GM21367 (cell line): Measurements from ENCODE around the gene OR5AU1.
"Not testable (repeated sequence)": the region's sequence is repeated elsewhere in the genome, so short reads cannot be mapped to it uniquely, and the experiment has no call there.

Experiments used
- ATAC-seq: cut with Tn5 transposase; IDR thresholded peaks from one replicate; pipeline ENCODE4 v1.9.1; 2021; ENCODE audit not compliant: unreplicated experiment

OR5AU1 gene

GRCh38 chr14:21182166-21182565, 26.3 kb upstream of the OR5AU1 start:
- ATAC-seq, result no peak

GRCh38 chr14:21171128-21171527, 15.3 kb upstream of the OR5AU1 start:
- ATAC-seq, result no peak

GRCh38 chr14:21169573-21169972, 13.7 kb upstream of the OR5AU1 start:
- no peak for ATAC-seq

DNA sequence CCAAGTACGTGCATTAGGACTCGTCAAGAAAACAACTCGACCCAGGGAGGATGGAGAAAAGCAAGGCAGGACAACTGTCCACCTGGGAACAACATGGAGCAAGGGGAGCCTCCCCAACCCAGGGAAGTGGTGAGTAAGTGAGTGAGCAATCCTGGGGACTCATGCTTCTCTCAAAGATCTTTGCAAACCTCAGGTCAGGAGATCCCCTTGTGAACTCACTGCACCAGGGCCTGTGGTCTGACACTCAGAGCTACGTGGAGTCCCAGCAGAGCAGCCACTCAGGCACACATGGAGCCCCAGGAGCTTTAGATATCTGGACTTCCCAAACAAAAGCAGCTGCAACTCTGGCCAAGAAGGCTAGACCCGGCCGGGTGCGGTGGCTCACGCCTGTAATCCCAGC, 12.2 kb upstream of the OR5AU1 start:
- no peak for ATAC-seq

- not testable (repeated sequence) for ATAC-seq
These were observed 9.8 kb upstream of the OR5AU1 start for GRCh38 chr14:21165670-21166069.

GRCh38 chr14:21165002-21165605, 9.2 kb upstream of the OR5AU1 start:
- not testable (repeated sequence) for ATAC-seq

- ATAC-seq, result no peak
These were observed 8.0 kb upstream of the OR5AU1 start for GRCh38 chr14:21163871-21164291.

- ATAC-seq, result no peak
These were observed 6.2 kb upstream of the OR5AU1 start for GRCh38 chr14:21162081-21162480.

DNA sequence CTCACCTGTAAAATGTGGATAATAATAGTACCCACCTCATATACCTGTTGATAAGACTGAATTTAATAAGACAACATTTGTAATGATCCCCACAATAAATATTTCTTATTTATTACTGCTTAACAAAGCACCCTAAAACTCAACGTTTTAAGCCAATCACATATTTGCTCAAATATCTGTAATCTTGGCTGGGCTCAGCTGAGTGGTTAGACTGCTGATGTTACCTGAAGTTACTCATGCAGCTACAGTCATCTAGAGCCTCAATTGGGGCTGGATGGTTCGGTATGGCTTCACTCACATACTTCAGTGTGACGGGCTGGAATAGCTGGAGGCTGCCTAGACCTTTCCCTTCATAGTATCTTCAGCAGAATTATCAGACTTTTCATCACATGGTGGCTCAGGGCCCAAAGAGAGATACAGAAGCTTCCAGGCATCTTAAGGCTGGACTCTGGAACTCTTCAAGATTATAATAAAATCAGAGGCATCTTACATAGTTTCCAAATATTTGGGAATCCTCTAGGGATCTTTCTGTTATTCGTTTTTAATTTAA, 4.3 kb upstream of the OR5AU1 start:
- no peak for ATAC-seq

DNA sequence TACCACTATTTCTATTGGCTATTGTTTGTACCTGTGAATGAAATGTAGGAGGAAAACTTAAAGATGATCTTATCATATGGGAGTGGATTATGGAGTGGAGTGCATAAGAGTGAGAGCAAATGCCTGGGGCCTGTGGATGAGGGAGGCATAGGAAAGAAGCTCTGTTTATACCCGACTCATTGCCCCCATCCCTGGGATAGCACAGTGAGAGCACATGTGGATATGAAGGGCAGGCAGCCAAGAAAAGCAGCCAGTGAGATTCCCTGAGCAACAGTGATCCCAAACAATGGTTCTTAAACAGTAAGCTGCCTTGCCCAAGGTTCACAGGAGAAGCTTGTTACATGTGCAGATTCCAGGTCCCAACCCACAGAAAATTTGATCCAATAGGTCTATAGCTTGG, 2.3 kb upstream of the OR5AU1 start:
- not testable (repeated sequence) for ATAC-seq

- ATAC-seq, result no peak
These were observed 6.1 kb downstream of the OR5AU1 start for GRCh38 chr14:21149641-21150367.

- no peak for ATAC-seq
These were observed 10.4 kb downstream of the OR5AU1 start for GRCh38 chr14:21145437-21145836.

DNA sequence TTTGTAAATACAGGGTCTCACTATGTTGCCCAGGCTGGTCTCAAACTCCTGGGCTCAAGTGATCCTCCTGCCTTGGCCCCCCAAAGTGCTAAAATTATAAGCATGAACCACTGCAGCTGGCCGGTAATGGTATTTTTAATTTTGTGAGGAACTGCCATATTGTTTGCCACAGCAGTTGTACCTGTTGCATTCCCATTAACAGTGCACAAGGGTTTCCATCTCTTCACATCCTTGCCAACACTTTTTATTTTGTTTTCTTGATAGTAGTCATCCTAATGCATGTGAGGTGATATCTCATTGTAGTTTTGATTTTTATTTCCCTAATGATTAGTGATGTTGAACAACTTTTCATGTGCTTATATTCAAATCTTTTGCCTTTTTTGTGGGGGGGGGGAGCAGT, 13.5 kb downstream of the OR5AU1 start:
- ATAC-seq, result no peak

GRCh38 chr14:21136024-21136423, 19.8 kb downstream of the OR5AU1 start:
- ATAC-seq, result no peak

DNA sequence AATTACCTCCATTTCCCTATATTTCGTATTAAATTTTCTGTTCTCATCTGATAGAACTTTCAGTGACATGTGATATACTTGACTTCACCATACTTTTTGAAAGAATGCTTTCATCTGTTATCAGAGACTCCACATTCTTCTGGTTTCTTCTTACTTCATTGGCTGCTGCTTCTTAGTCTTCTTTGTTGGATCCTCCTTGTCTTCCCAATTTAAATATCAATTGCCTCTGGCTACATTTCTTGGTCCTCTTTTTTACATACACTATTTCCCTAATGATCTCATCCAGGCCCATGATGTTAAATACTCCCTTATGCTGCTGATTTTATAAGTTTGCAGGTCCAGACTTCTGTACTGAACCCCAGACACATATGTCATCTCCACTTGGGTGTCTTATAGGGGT, 22.0 kb downstream of the OR5AU1 start:
- ATAC-seq, result no peak

- ATAC-seq, result no peak
These were observed 32.4 kb downstream of the OR5AU1 start for GRCh38 chr14:21123429-21123828.

- no peak for ATAC-seq
These were observed 34.7 kb downstream of the OR5AU1 start for GRCh38 chr14:21121122-21121521.

DNA sequence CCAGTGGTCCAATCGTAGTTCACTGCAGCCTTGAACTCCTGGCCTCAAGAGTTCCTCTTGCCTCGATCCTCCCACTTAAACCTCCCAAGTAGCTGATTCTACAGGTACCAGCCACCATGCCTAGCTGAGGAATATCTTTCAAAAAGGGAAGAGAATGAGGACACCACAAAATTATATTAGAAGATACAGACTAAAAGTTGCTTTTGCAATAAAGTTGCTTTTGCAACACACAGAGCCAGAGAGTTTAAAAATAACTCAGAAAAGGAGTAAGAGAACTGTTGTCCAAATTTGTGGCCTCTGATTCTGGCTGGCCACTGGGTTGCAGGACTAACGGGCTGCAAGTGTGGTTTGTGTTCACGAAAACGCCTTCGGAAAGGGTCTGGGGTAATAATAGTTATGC, 35.2 kb downstream of the OR5AU1 start:
- no peak for ATAC-seq

DNA sequence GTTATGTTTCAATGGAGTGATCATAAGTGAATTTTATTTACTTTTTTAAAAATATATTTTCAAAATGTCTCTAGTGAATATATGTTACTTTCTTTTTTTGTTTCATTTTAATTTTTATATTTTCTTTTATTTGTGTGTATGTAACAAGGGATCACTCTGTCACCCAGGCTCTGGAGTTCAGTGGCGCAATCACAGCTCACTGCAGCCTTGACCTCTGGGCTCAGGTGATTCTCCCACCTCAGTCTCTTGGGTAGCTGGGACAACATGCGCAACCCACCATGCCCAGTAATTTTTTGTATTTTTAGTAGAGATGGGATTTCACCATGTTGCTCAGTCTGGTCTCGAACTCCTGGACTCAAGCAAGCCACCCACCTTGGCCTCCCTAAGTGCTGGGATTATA, 36.9 kb downstream of the OR5AU1 start:
- ATAC-seq, result no peak

- no peak for ATAC-seq
These were observed 42.5 kb downstream of the OR5AU1 start for GRCh38 chr14:21113369-21113768.

DNA sequence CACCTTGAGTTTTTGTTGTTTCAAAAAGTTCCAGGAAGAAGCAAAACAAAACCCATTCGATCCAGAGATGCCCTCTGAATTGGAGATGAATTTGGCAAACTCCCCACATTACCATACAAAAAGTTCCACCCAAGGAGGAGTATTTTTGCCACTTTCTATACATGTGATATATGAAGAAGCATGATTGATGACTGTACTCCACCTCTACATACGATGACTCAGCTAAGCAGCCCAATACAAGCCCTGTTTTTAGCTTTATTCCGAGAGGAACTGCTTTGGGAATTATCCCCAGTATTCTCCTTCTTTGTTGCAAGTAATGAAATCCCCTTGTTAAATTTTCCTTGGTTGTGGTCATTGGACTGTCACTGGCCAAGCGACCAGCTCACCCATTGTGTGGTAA, 43.6 kb downstream of the OR5AU1 start:
- ATAC-seq, result no peak

DNA sequence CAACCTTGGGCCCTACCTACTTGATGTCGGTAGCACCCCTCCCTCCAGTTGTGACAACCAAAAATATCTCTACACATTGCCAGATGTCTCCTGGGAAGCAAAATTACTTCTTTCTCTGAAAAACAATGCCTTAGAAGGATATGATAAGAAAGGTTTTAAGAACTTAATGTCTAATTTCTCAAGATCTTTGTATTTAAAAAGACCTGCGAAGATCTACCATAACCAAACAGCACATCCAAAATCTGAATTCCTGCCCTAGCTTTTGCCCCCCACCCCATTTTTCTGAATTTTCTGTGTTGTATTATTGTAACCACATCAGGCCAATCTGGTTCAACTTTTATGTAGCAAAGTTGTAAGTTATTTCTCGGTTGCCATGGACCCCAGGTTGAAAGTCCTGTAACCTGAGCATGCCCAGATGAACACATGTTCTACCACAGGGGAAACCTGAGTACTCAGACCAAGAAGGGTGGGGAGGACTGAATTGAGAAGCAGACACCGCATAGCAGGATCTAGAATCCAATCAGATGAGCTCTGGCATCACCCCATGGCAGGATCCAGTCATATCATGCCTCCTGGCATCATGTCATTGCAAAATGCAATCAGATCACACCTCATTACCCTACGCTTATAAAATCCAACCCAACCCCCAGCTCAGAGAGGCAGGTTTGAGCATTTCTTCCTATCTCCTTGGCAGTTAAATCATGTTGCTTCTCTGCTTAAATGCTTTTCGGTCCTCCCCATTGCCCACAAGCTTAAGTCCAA, 46.3 kb downstream of the OR5AU1 start:
- ATAC-seq, result no peak
